Measurements from ENCODE around the gene TRAF3IP3. TPM values are rescaled to one million over a fixed set of nuclear protein-coding genes. Genes with fewer than 3 reads are reported as not detected.

The TRAF3IP3 gene
- polyA plus RNA-seq, 1 donor from 2014 or later: not detected

- H3K27me3 ChIP-seq (ENCODE audit: insufficient read depth, low read depth, low read length): peaks cover 15% of the 10 kb centered on the region
- H4K20me1 ChIP-seq (ENCODE audit: insufficient read depth): no peaks in the 10 kb centered on the region
- H3K27ac ChIP-seq (ENCODE audit: low read length): no peak overlapping the region
- no peaks in the 10 kb centered on the region for H3K9me3 ChIP-seq (ENCODE audit: low read length)
- no peaks in the 10 kb centered on the region for H3K9me2 ChIP-seq (ENCODE audit: insufficient read depth, low read length)
- no peak overlapping the region for H3K4me3 ChIP-seq (ENCODE audit: low read length)
- H3K79me2 ChIP-seq (replicated peaks; ENCODE audit: insufficient read depth, low read length): no peaks in the 10 kb centered on the region
- H3K36me3 ChIP-seq (ENCODE audit: insufficient read depth, low read length): no peaks in the 10 kb centered on the region
- no peak overlapping the region for H3K4me2 ChIP-seq (ENCODE audit: low read length)
- H2AFZ ChIP-seq (ENCODE audit: low read depth, low read length): no peak overlapping the region
- no peaks in the 10 kb centered on the region for H3F3A ChIP-seq (ENCODE audit: insufficient read depth, low read length, poor library complexity, severe bottlenecking)
- TF ChIP-seq REST (IDR thresholded peaks at IDR 0.05; ENCODE audit: borderline replicate concordance) (no peak), RAD21 (conservative IDR thresholded peaks at IDR 0.05) (no peak), MXI1 (conservative IDR thresholded peaks at IDR 0.05; ENCODE audit: poor library complexity, severe bottlenecking) (no peak)
- no peak overlapping the region for H3K9ac ChIP-seq (ENCODE audit: low read length)
Measured at GRCh38 chr1:209787551-209787950, 31.7 kb downstream of the TRAF3IP3 start.

GRCh38 chr1:209789245-209789644, 33.4 kb downstream of the TRAF3IP3 start:
- Histone ChIP-seq H3K79me2 (replicated peaks; ENCODE audit: insufficient read depth, low read length) (no peaks in the 10 kb centered on the region), H3K4me3 (ENCODE audit: low read length) (no peak overlapping the region), H3K9ac (ENCODE audit: low read length) (no peak overlapping the region), H2AFZ (ENCODE audit: low read depth, low read length) (no peak overlapping the region), H3K36me3 (ENCODE audit: insufficient read depth, low read length) (no peaks in the 10 kb centered on the region), H3K9me2 (ENCODE audit: insufficient read depth, low read length) (no peaks in the 10 kb centered on the region), H3F3A (ENCODE audit: insufficient read depth, low read length, poor library complexity, severe bottlenecking) (no peaks in the 10 kb centered on the region), H3K4me2 (ENCODE audit: low read length) (no peak overlapping the region), H3K9me3 (ENCODE audit: low read length) (no peaks in the 10 kb centered on the region), H3K27me3 (ENCODE audit: insufficient read depth, low read depth, low read length) (peaks cover 15% of the 10 kb centered on the region), H4K20me1 (ENCODE audit: insufficient read depth) (no peaks in the 10 kb centered on the region), H3K27ac (ENCODE audit: low read length) (no peak overlapping the region)
- no peak for TF ChIP-seq MXI1 (conservative IDR thresholded peaks at IDR 0.05; ENCODE audit: poor library complexity, severe bottlenecking)
- no peak for TF ChIP-seq TAF1 (IDR thresholded peaks at IDR 0.05; ENCODE audit: low read depth)
- no peak for TF ChIP-seq SMC3 (conservative IDR thresholded peaks at IDR 0.05; ENCODE audit: poor library complexity)

- Histone ChIP-seq H3F3A (ENCODE audit: insufficient read depth, low read length, poor library complexity, severe bottlenecking) (no peaks in the 10 kb centered on the region), H3K9me2 (ENCODE audit: insufficient read depth, low read length) (no peaks in the 10 kb centered on the region), H4K20me1 (ENCODE audit: insufficient read depth) (no peaks in the 10 kb centered on the region), H3K36me3 (ENCODE audit: insufficient read depth, low read length) (no peaks in the 10 kb centered on the region), H3K4me3 (ENCODE audit: low read length) (no peak overlapping the region), H3K4me2 (ENCODE audit: low read length) (no peak overlapping the region), H2AFZ (ENCODE audit: low read depth, low read length) (no peak overlapping the region), H3K9me3 (ENCODE audit: low read length) (no peaks in the 10 kb centered on the region), H3K27ac (ENCODE audit: low read length) (no peak overlapping the region), H3K9ac (ENCODE audit: low read length) (no peak overlapping the region), H3K79me2 (replicated peaks; ENCODE audit: insufficient read depth, low read length) (no peaks in the 10 kb centered on the region), H3K27me3 (ENCODE audit: insufficient read depth, low read depth, low read length) (peaks cover 15% of the 10 kb centered on the region)
- TF ChIP-seq SMC3 (conservative IDR thresholded peaks at IDR 0.05; ENCODE audit: poor library complexity) (no peak), MXI1 (conservative IDR thresholded peaks at IDR 0.05; ENCODE audit: poor library complexity, severe bottlenecking) (no peak), REST (IDR thresholded peaks at IDR 0.05; ENCODE audit: borderline replicate concordance) (no peak), EP300 (conservative IDR thresholded peaks at IDR 0.05; ENCODE audit: poor library complexity, severe bottlenecking) (no peak), POLR2AphosphoS5 (IDR thresholded peaks at IDR 0.05) (no peak), EZH2 (IDR thresholded peaks at IDR 0.05; ENCODE audit: borderline replicate concordance, insufficient read depth, low read length, poor library complexity, severe bottlenecking) (no peak), TAF1 (IDR thresholded peaks at IDR 0.05; ENCODE audit: low read depth) (no peak), CTCF (IDR thresholded peaks at IDR 0.05; ENCODE audit: poor library complexity, severe bottlenecking) (no peak), RAD21 (conservative IDR thresholded peaks at IDR 0.05) (no peak)
Measured at GRCh38 chr1:209790286-209791193, 34.7 kb downstream of the TRAF3IP3 start.

All from neural cell (in vitro differentiated cells).